Measurements from ENCODE around the gene MRTO4.
"Not testable (repeated sequence)": the region's sequence is repeated elsewhere in the genome, so short reads cannot be mapped to it uniquely, and the experiment has no call there.

Gene MRTO4

DNA sequence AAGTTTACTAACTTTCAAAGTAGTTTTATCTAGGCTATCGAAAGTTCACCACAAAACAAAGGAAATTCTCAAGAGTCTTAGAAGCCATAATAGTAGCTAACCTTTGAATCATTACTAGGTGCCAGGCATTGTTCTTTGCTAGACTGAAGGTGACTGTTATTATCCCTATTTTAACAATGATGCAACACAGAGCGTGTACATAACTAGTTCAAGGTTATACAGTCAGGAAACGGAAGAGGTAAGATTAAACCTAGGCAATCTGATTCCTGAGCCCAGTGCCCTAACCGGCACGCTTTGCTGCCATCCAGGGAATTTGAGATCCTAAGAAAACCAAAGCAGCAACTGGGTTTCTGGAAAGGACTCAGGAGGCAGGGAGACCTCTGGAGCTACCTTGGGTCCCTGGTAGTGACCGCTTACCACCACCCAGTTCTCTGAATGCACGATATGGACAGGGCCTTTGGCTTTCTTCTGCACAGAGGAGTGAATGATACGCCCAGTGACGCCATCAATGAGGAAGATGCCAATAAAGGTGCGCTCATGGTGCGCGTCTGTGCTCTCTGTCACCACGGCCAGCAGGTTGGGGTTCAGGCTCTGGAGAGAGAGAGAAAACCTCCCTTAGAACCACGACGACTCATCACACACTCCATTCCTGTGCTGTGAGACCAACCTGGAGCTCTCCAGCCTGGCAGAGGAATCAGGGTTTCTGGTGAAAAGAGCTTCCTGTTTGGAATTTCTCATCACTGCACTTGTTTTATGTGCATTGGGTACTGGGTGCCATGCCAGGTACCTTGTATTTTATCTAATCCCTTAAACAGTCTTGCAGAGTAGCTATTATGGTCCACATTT, 28.4 kb upstream of the MRTO4 start:
- Histone ChIP-seq H3K36me3 (ENCODE audit: control insufficient read depth in 5 of 5, insufficient read depth in 5 of 5, low read length in 5 of 5) (peaks cover 16 to 95% (median 79%) of the 10 kb centered on the region in 5 donors), H3K27ac (ENCODE audit: low read depth, low read length) (no peak overlapping the region), H3K9ac (ENCODE audit: low read length in 5 of 5) (no peak overlapping the region)

GRCh38 chr1:19229229-19229628, 22.4 kb upstream of the MRTO4 start:
- Histone ChIP-seq H3K27ac (ENCODE audit: low read depth, low read length) (no peak overlapping the region), H3K4me3 (ENCODE audit: low read depth in 1 of 5, low read length in 5 of 5) (no peak overlapping the region), H3K36me3 (ENCODE audit: control insufficient read depth in 5 of 5, insufficient read depth in 5 of 5, low read length in 5 of 5) (peaks cover 23 to 92% (median 82%) of the 10 kb centered on the region in 5 donors)

More for the DNA sequence above, 28.4 kb upstream of the MRTO4 start:
- Histone ChIP-seq H3K9me3 (ENCODE audit: control insufficient read depth in 5 of 5, low read length in 5 of 5) (no peaks in the 10 kb centered on the region), H3K4me3 (ENCODE audit: low read depth in 1 of 5, low read length in 5 of 5) (no peak overlapping the region), H3K4me1 (ENCODE audit: control insufficient read depth in 5 of 5, insufficient read depth in 5 of 5, low read length in 5 of 5) (peaks cover 0 to 20% (median 3%) of the 10 kb centered on the region in 5 donors), H3K27me3 (ENCODE audit: control insufficient read depth in 5 of 5, insufficient read depth in 4 of 5, low read length in 5 of 5) (no peaks in the 10 kb centered on the region)

DNA sequence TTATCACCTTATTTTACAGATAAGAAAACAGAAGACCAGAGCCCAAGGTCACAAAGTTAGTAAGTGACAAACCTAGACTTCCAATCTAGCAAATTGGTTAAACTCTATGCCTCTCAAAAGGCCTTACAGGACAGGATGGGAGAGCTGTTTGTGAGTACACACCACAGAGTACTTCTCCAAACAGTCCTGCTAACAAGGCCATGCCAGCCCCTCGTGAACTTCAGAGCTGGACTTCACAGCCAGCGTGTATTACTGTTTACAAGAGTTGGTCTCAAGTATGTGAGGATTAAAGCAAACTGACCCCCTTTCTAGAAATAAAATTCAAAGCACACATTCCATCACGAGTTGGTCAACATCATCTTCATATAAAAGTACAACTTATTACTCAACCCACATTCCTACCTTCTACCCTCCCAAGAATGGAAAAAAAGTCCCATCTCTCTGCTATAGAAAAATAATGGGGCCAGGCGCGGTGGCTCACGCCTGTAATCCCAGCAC, 21.7 kb upstream of the MRTO4 start:
- no peaks in the 10 kb centered on the region for H3K9me3 ChIP-seq (ENCODE audit: control insufficient read depth in 5 of 5, low read length in 5 of 5)
- H3K36me3 ChIP-seq (ENCODE audit: control insufficient read depth in 5 of 5, insufficient read depth in 5 of 5, low read length in 5 of 5), result peaks cover 23 to 92% (median 80%) of the 10 kb centered on the region in 5 donors

More at GRCh38 chr1:19229229-19229628, 22.4 kb upstream of the MRTO4 start:
- Histone ChIP-seq H3K9ac (ENCODE audit: low read length in 5 of 5) (no peak overlapping the region), H3K27me3 (ENCODE audit: control insufficient read depth in 5 of 5, insufficient read depth in 4 of 5, low read length in 5 of 5) (no peaks in the 10 kb centered on the region), H3K4me1 (ENCODE audit: control insufficient read depth in 5 of 5, insufficient read depth in 5 of 5, low read length in 5 of 5) (no peaks in the 10 kb centered on the region), H3K9me3 (ENCODE audit: control insufficient read depth in 5 of 5, low read length in 5 of 5) (no peaks in the 10 kb centered on the region)

DNA sequence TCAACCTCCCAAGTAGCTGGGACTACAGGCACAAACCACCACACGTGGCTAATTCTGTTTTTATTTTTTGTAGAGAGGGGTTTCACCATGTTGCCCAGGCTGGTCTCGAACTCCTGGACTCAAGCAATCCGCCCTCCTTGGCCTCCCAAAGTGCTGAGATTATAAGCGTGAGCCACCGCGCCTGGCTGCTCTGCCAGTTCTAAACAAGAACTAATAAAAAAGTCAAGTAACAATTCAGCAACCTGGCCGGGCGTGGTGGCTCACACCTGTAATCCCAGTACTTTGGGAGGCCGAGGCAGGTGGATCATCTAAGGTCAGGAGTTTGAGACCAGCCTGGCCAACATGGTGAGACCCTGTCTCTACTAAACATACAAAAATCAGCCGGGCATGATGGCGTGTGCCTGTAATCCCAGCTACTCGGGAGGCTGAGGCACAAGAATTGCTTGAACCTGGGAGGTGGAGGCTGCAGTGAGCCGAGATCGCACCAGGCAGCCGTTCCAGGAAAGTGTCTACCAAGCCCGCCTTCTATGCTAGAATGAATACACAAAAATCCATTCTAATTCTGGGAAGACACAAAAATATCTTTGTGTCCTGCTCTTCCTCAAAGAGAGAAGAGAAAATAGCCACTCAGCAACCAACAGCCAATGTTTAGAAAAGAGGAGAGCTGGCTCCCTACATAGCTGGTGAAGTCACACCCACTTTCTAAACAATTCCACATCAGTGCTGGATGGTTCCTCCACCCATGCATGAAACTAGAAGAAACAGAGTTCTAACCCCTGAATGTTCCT, 19.7 kb upstream of the MRTO4 start:
- H3K9ac ChIP-seq (ENCODE audit: low read length in 5 of 5), result not testable (repeated sequence)

More for the DNA sequence above, 21.7 kb upstream of the MRTO4 start:
- Histone ChIP-seq H3K9ac (ENCODE audit: low read length in 5 of 5) (no peak overlapping the region), H3K27ac (ENCODE audit: low read depth, low read length) (no peak overlapping the region), H3K4me1 (ENCODE audit: control insufficient read depth in 5 of 5, insufficient read depth in 5 of 5, low read length in 5 of 5) (no peaks in the 10 kb centered on the region), H3K27me3 (ENCODE audit: control insufficient read depth in 5 of 5, insufficient read depth in 4 of 5, low read length in 5 of 5) (no peaks in the 10 kb centered on the region), H3K4me3 (ENCODE audit: low read depth in 1 of 5, low read length in 5 of 5) (no peak overlapping the region)

DNA sequence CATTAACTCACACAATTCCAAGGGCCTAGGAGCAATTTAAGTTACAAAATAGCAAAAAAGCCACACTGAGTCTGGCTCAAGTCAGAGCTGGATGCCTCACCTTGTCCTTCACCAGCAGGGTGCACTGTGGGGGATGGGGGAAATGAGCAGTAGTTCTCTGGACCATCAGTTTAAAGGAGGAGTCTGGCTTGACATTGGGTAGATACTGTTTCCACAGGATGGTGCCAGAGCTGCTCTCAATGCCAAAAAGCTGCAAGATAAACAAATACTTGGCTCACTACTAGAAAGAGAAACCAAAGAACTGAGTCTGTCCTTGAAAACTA, 19.1 kb upstream of the MRTO4 start:
- H3K36me3 ChIP-seq (ENCODE audit: control insufficient read depth in 5 of 5, insufficient read depth in 5 of 5, low read length in 5 of 5), result peaks cover 21 to 85% (median 73%) of the 10 kb centered on the region in 5 donors
- H3K27ac ChIP-seq (ENCODE audit: low read depth, low read length), result no peak overlapping the region
- H3K27me3 ChIP-seq (ENCODE audit: control insufficient read depth in 5 of 5, insufficient read depth in 4 of 5, low read length in 5 of 5), result no peaks in the 10 kb centered on the region
- no peaks in the 10 kb centered on the region for H3K9me3 ChIP-seq (ENCODE audit: control insufficient read depth in 5 of 5, low read length in 5 of 5)
- no peaks in the 10 kb centered on the region for H3K4me1 ChIP-seq (ENCODE audit: control insufficient read depth in 5 of 5, insufficient read depth in 5 of 5, low read length in 5 of 5)
- H3K4me3 ChIP-seq (ENCODE audit: low read depth in 1 of 5, low read length in 5 of 5), result no peak overlapping the region
- no peak overlapping the region for H3K9ac ChIP-seq (ENCODE audit: low read length in 5 of 5)

More for the DNA sequence above, 19.7 kb upstream of the MRTO4 start:
- not testable (repeated sequence) for H3K9me3 ChIP-seq (ENCODE audit: control insufficient read depth in 5 of 5, low read length in 5 of 5); H3K27me3 ChIP-seq (ENCODE audit: control insufficient read depth in 5 of 5, insufficient read depth in 4 of 5, low read length in 5 of 5); H3K4me1 ChIP-seq (ENCODE audit: control insufficient read depth in 5 of 5, insufficient read depth in 5 of 5, low read length in 5 of 5); H3K27ac ChIP-seq (ENCODE audit: low read depth, low read length); H3K4me3 ChIP-seq (ENCODE audit: low read depth in 1 of 5, low read length in 5 of 5)
- H3K36me3 ChIP-seq (ENCODE audit: control insufficient read depth in 5 of 5, insufficient read depth in 5 of 5, low read length in 5 of 5), result peaks cover 19 to 85% (median 73%) of the 10 kb centered on the region in 5 donors

DNA sequence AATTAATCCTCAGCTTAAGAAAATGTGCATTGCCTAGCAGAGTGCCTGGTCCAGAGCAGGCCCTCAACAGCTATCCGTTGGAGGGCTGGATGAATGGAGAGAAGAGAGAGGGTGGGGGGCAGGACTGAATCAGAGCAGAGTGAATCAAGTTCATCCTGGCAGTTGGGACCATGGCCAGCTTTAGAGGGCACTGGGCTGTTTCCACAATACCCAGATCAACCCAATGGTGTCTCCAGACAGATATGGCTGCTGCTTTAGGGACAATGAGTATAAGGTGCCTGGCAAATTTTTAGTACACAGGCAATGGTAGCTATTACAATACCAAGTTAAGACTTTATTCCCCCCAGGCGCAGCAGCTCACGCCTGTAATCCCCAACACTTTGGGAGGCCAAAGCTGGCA, 17.4 kb upstream of the MRTO4 start:
- Histone ChIP-seq H3K36me3 (ENCODE audit: control insufficient read depth in 5 of 5, insufficient read depth in 5 of 5, low read length in 5 of 5) (peaks cover 17 to 93% (median 83%) of the 10 kb centered on the region in 5 donors), H3K27ac (ENCODE audit: low read depth, low read length) (no peak overlapping the region), H3K27me3 (ENCODE audit: control insufficient read depth in 5 of 5, insufficient read depth in 4 of 5, low read length in 5 of 5) (no peaks in the 10 kb centered on the region), H3K9me3 (ENCODE audit: control insufficient read depth in 5 of 5, low read length in 5 of 5) (no peaks in the 10 kb centered on the region), H3K9ac (ENCODE audit: low read length in 5 of 5) (no peak overlapping the region), H3K4me1 (ENCODE audit: control insufficient read depth in 5 of 5, insufficient read depth in 5 of 5, low read length in 5 of 5) (no peaks in the 10 kb centered on the region), H3K4me3 (ENCODE audit: low read depth in 1 of 5, low read length in 5 of 5) (no peak overlapping the region)

GRCh38 chr1:19239876-19240275, 11.7 kb upstream of the MRTO4 start:
- H3K36me3 ChIP-seq (ENCODE audit: control insufficient read depth in 5 of 5, insufficient read depth in 5 of 5, low read length in 5 of 5), result peaks cover 6 to 84% (median 74%) of the 10 kb centered on the region in 5 donors
- H3K27ac ChIP-seq (ENCODE audit: low read depth, low read length), result peak overlapping the region; percentile 16
- H3K9ac ChIP-seq (ENCODE audit: low read length in 5 of 5), result peak overlapping the region in 1 of 5 donors; percentile 2
- H3K9me3 ChIP-seq (ENCODE audit: control insufficient read depth in 5 of 5, low read length in 5 of 5), result no peaks in the 10 kb centered on the region
- H3K27me3 ChIP-seq (ENCODE audit: control insufficient read depth in 5 of 5, insufficient read depth in 4 of 5, low read length in 5 of 5), result no peaks in the 10 kb centered on the region
- no peak overlapping the region for H3K4me3 ChIP-seq (ENCODE audit: low read depth in 1 of 5, low read length in 5 of 5)
- peaks cover 0 to 16% (median 6%) of the 10 kb centered on the region in 5 donors for H3K4me1 ChIP-seq (ENCODE audit: control insufficient read depth in 5 of 5, insufficient read depth in 5 of 5, low read length in 5 of 5)

- Histone ChIP-seq H3K4me3 (ENCODE audit: low read depth in 1 of 5, low read length in 5 of 5) (no peak overlapping the region), H3K36me3 (ENCODE audit: control insufficient read depth in 5 of 5, insufficient read depth in 5 of 5, low read length in 5 of 5) (peaks cover 6 to 79% (median 70%) of the 10 kb centered on the region in 5 donors), H3K4me1 (ENCODE audit: control insufficient read depth in 5 of 5, insufficient read depth in 5 of 5, low read length in 5 of 5) (peaks cover 0 to 16% (median 6%) of the 10 kb centered on the region in 5 donors), H3K9me3 (ENCODE audit: control insufficient read depth in 5 of 5, low read length in 5 of 5) (no peaks in the 10 kb centered on the region), H3K27ac (ENCODE audit: low read depth, low read length) (peak overlapping the region; percentile 27), H3K9ac (ENCODE audit: low read length in 5 of 5) (peak overlapping the region in 4 of 5 donors; percentile 3 to 63 (median 42)), H3K27me3 (ENCODE audit: control insufficient read depth in 5 of 5, insufficient read depth in 4 of 5, low read length in 5 of 5) (no peaks in the 10 kb centered on the region)
Observed at GRCh38 chr1:19240673-19241538, 10.7 kb upstream of the MRTO4 start.

- Histone ChIP-seq H3K27ac (ENCODE audit: low read depth, low read length) (peak overlapping the region; percentile 76), H3K9me3 (ENCODE audit: control insufficient read depth in 5 of 5, low read length in 5 of 5) (no peaks in the 10 kb centered on the region), H3K9ac (ENCODE audit: low read length in 5 of 5) (peak overlapping the region; percentile 16 to 98 (median 88)), H3K4me3 (ENCODE audit: low read depth in 1 of 5, low read length in 5 of 5) (peak overlapping the region; percentile 75 to 98 (median 95)), H3K27me3 (ENCODE audit: control insufficient read depth in 5 of 5, insufficient read depth in 4 of 5, low read length in 5 of 5) (no peaks in the 10 kb centered on the region), H3K4me1 (ENCODE audit: control insufficient read depth in 5 of 5, insufficient read depth in 5 of 5, low read length in 5 of 5) (peaks cover 3 to 34% (median 32%) of the 10 kb centered on the region in 5 donors), H3K36me3 (ENCODE audit: control insufficient read depth in 5 of 5, insufficient read depth in 5 of 5, low read length in 5 of 5) (peaks cover 0 to 10% (median 5%) of the 10 kb centered on the region in 5 donors)
Observed at GRCh38 chr1:19250629-19251304, 838 bp upstream of the MRTO4 start.
